CD4-positive, alpha-beta T cell treated with Interleukin-1 beta for 1 hour (primary cell): Measurements from ENCODE around the gene SRSF1.

Experiments used
- DNase-seq, 2 donors: peaks; one replicate each; pipeline ENCODE4 v3.0.0-alpha.2; 2020 to 2022

The SRSF1 gene

GRCh38 chr17:58010067-58010799 lies 3.2 kb upstream of the SRSF1 start:
- no peak for DNase-seq

- no peak for DNase-seq
These were observed 998 bp upstream of the SRSF1 start for GRCh38 chr17:58007781-58008706.

- DNase-seq, result peak in 1 of 2 donors; percentile 61
These were observed 504 bp downstream of the SRSF1 start for GRCh38 chr17:58006560-58006923.

- DNase-seq, result peak in 1 of 2 donors; percentile 62
These were observed 1.1 kb downstream of the SRSF1 start for GRCh38 chr17:58005728-58006559.

- no peak for DNase-seq
These were observed 1.9 kb downstream of the SRSF1 start for GRCh38 chr17:58005031-58005727.

GRCh38 chr17:58004060-58004459 lies 3.0 kb downstream of the SRSF1 start:
- no peak for DNase-seq

- no peak for DNase-seq
These were observed 4.1 kb downstream of the SRSF1 start for GRCh38 chr17:58002973-58003372.

GRCh38 chr17:58002154-58002948 lies 4.7 kb downstream of the SRSF1 start:
- DNase-seq, result no peak

- no peak for DNase-seq
These were observed 5.5 kb downstream of the SRSF1 start for GRCh38 chr17:58001461-58002124.

GRCh38 chr17:57999496-58000017 lies 7.5 kb downstream of the SRSF1 start:
- peak in 1 of 2 donors; percentile 82 for DNase-seq

GRCh38 chr17:57999010-57999495 lies 8.0 kb downstream of the SRSF1 start:
- no peak for DNase-seq

GRCh38 chr17:57997085-57997809 lies 9.8 kb downstream of the SRSF1 start:
- no peak for DNase-seq

- DNase-seq, result peak; percentile 63 to 68
These were observed 11.7 kb downstream of the SRSF1 start for GRCh38 chr17:57995076-57995956.

- no peak for DNase-seq
These were observed 12.6 kb downstream of the SRSF1 start for GRCh38 chr17:57994436-57994835.

GRCh38 chr17:57993471-57994365 lies 13.3 kb downstream of the SRSF1 start:
- DNase-seq, result no peak

GRCh38 chr17:57991537-57991936 lies 15.5 kb downstream of the SRSF1 start:
- DNase-seq, result no peak

- no peak for DNase-seq
These were observed 17.0 kb downstream of the SRSF1 start for GRCh38 chr17:57990037-57990436.
